Subcutaneous adipose tissue (tissue), 4 donors: ENCODE results near the gene PVR. TPM values are rescaled to one million over a fixed set of nuclear protein-coding genes. Genes with fewer than 3 reads are reported as not detected.

Experiments used
- CTCF ChIP-seq: fragments of 450-650 bp; IDR thresholded peaks from one replicate; pipeline ENCODE4 v1.5.1; 2016; ENCODE audit warnings: low read depth, mild to moderate bottlenecking, control low read depth, antibody characterized with exemption, moderate library complexity
- total RNA-seq, 4 donors: library from RNA; depleted of rRNA; stranded (reverse); fragments of >200 nt; gene quantifications; one replicate each; pipeline ENCODE4 v1.1.0, GENCODE V29; 2016

PVR gene
- total RNA-seq, 4 donors from 2014 or later: 9.5 to 15.0 (median 10.4) TPM

DNA sequence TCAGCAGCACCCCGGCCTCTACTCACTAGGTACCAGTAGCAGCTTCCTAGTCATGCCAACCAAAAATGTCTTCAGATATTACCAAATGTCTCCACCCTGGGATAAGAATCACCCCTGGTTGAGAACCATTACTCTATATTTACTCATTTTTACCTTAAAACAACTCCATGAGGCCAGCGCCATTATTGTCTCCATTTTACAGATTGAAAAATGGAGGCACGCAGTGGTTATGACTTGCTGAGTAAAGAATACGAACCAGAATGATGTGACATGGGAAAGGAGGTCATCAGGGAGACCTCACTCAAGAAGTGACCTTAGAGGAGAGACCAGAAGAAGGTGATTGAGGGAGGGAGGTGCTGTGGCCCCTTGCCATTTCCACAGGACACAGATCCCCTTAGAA lies 29.8 kb downstream of the PVR start:
- no peak for TF ChIP-seq CTCF

DNA sequence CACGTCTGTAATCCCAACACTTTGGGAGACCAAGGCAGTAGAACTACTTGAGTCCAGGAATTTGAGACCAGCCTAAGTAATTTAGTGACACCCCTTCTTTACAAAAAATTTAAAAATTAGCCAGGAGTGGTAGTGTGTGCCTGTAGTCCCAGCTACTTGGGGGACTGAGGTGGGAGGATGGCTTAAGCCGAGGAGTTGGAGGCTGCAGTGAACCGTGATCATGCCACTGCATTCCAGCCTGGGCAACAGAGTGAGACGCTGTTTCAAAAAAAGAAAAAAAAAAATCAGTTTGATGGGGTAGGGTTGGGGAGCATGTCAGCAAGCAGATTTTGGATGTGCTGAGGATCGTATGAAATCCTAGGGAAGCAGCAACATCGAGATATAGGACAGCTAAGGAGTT lies 31.8 kb downstream of the PVR start:
- no peak for TF ChIP-seq CTCF

DNA sequence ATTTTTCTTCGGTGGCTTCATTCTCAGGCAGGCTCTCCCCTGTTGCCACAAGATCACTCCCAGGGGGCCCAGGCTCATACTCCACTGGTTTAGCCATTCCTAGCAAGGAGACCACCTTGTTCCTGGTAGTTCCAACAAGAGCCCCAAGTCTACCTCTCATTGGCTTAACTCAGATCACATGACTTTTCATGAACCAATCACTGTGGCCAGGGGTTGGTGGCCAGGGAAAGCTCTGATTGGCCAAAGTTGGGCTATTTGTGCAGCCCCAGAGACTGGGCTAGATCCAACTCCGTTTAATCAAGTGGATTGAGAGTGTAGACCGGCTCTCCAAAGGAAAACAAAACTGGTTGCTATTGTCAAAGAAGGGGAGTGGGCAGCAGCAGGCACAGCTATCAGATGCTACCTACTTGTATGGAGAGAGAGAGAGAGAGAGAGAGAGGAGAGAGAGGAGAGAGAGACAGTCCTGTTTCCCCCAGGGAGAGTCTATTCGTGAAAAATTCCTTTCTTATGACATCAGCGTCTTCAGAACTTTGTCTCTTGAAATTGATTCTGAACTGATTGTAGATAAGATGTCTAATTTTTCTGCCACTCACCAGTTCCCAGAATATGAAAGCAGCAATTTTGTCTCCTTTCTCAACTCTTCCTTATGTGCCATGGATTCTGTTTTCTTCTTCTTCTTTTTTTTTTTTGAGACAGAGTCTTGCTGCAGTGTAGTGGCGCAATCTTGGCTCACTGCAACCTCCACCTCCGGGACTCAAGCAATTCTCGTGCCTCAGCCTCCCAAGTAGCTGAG lies 33.5 kb downstream of the PVR start:
- no peak for TF ChIP-seq CTCF

DNA sequence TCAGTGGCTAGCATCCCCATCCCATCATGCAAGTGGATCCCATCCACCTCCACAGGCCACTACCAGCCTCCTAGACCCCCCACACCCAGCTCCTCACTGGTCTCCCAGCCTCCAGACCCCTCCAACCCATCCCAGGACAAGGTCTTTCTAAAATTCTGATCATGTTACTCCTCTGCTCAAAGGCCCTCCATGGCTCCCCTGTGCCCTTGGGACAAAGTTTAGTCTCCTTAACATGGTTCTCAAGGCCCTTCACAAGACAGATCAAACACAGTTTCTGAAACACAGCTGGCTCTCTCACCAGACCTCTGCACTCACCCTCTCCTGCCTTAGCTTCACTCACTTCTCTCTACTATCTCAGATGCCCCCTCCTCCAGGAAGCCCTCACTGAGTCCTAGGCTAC lies 36.8 kb downstream of the PVR start:
- TF ChIP-seq CTCF: no peak

- TF ChIP-seq CTCF: no peak
Measured at GRCh38 chr19:44681992-44682790, 38.5 kb downstream of the PVR start.

- TF ChIP-seq CTCF: no peak
Measured at GRCh38 chr19:44682807-44683206, 39.1 kb downstream of the PVR start.

GRCh38 chr19:44683434-44684210 lies 39.9 kb downstream of the PVR start:
- no peak for TF ChIP-seq CTCF
